H1 (cell line): ENCODE results near the gene COQ10B. TPM values are rescaled to one million over a fixed set of nuclear protein-coding genes. Genes with fewer than 3 reads are reported as not detected.

Experiments
- GTF2F1 ChIP-seq: IDR thresholded peaks from 2 replicates; pipeline ENCODE4 v1.6.1; 2012; ENCODE audit warnings: low read depth, low read length, improper control_type of control experiment, borderline replicate concordance
- NANOG ChIP-seq: IDR thresholded peaks from 2 replicates; pipeline ENCODE4 v1.6.1; 2011; ENCODE audit warnings: low read length, low read depth, mild to moderate bottlenecking, inconsistent platforms; ENCODE audit not compliant: insufficient read depth, poor library complexity, severe bottlenecking
- RBBP5 ChIP-seq: IDR thresholded peaks from 2 replicates; pipeline ENCODE4 v1.7.1; 2012; ENCODE audit warnings: low read depth, mild to moderate bottlenecking, inconsistent platforms, low read length, moderate library complexity, borderline replicate concordance
- RNF2 ChIP-seq: fragments of 200-900, 300-1000 bp; sonication (generic); IDR thresholded peaks from 2 replicates; pipeline ENCODE4 v1.7.1; 2016; ENCODE audit warnings: borderline replicate concordance, low read depth, mild to moderate bottlenecking, antibody characterized with exemption, low read length; ENCODE audit not compliant: poor library complexity, severe bottlenecking; ENCODE audit errors: missing control alignments
- RXRA ChIP-seq: IDR thresholded peaks from 2 replicates; pipeline ENCODE4 v1.6.1; 2011; ENCODE audit warnings: low read depth, mild to moderate bottlenecking, low read length, moderate library complexity; ENCODE audit not compliant: insufficient read depth
- SIX5 ChIP-seq: IDR thresholded peaks from 2 replicates; pipeline ENCODE4 v1.6.1; 2011; ENCODE audit warnings: mild to moderate bottlenecking, low read depth, low read length
- ZNF274 ChIP-seq: IDR thresholded peaks from 2 replicates; pipeline ENCODE4 v1.7.0; 2012; ENCODE audit warnings: low read length, borderline replicate concordance; ENCODE audit errors: extremely low read depth
- polyA plus RNA-seq, 7 experiments: library from polyadenylated mRNA; depleted of rRNA in 3 of 7; stranded (reverse) in 5 of 7; unstranded in 2 of 7; fragments of >200 nt in 5 of 7; fragments of 200-250 nt in 2 of 7; gene quantifications; 1 replicate in 5 of 7; 2 replicates in 1 of 7; 4 replicates in 1 of 7; pipeline versions ENCODE4 v1.2.1 to v1.2.3, GENCODE V29; 2011 to 2013; ENCODE audit warnings: missing spikeins in 2 of 7, mixed read lengths in 2 of 7
- total RNA-seq: library from RNA; stranded (reverse); fragmentation: NEBNext Ultra II Directional; extraction: Animal tissue kit (Norgen Biotek cat#: 25700); gene quantifications from 2 replicates; pipeline ENCODE4 v1.2.1, GENCODE V29; 2021
- TF ChIP-seq, protein P1 (sequence below): IDR thresholded peaks from 2 replicates; pipeline ENCODE4 v1.6.1; 2011; ENCODE audit warnings: low read length, improper control_type of control experiment
- TF ChIP-seq, protein P2 (sequence below): IDR thresholded peaks from 2 replicates; pipeline ENCODE4 v1.6.1; 2011; ENCODE audit warnings: low read depth, mild to moderate bottlenecking, low read length; ENCODE audit not compliant: insufficient read depth

COQ10B gene
- total and polyA plus RNA-seq, 2 of the 8 experiments (the other 6 are each of a cell fraction or from before 2014, with no cell fraction given), result 1.9 to 17.3 TPM

- no peak for TF ChIP-seq ZNF274
- no peak for TF ChIP-seq RBBP5
- TF ChIP-seq, protein P1, sequence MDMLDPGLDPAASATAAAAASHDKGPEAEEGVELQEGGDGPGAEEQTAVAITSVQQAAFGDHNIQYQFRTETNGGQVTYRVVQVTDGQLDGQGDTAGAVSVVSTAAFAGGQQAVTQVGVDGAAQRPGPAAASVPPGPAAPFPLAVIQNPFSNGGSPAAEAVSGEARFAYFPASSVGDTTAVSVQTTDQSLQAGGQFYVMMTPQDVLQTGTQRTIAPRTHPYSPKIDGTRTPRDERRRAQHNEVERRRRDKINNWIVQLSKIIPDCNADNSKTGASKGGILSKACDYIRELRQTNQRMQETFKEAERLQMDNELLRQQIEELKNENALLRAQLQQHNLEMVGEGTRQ, result no peak
- no peak for TF ChIP-seq GTF2F1
- TF ChIP-seq, protein P2, sequence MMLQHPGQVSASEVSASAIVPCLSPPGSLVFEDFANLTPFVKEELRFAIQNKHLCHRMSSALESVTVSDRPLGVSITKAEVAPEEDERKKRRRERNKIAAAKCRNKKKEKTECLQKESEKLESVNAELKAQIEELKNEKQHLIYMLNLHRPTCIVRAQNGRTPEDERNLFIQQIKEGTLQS, result no peak
- TF ChIP-seq SIX5, result no peak
- TF ChIP-seq RNF2, result no peak
- no peak for TF ChIP-seq NANOG
- no peak for TF ChIP-seq RXRA
Observed at GRCh38 chr2:197497326-197497725, 44.0 kb downstream of the COQ10B start (continued).
